Neuron (in vitro differentiated cells): ENCODE measurements around the gene RMND5A.
"Not testable (repeated sequence)": the region's sequence is repeated elsewhere in the genome, so short reads cannot be mapped to it uniquely, and the experiment has no call there.

Source experiments
- H2AFZ ChIP-seq: one replicate; pipeline ENCODE4 v1.6.1; 2013; ENCODE audit warnings: low read depth, mild to moderate bottlenecking, inconsistent platforms, low read length, moderate library complexity
- H3K27me3 ChIP-seq: one replicate; pipeline ENCODE4 v1.6.1; 2013; ENCODE audit warnings: low read length; ENCODE audit not compliant: insufficient read depth
- H3K36me3 ChIP-seq: one replicate; pipeline ENCODE4 v1.6.1; 2013; ENCODE audit warnings: low read length; ENCODE audit not compliant: insufficient read depth
- H3K4me1 ChIP-seq: one replicate; pipeline ENCODE4 v1.6.1; 2013; ENCODE audit warnings: low read length; ENCODE audit not compliant: insufficient read depth
- H3K4me3 ChIP-seq: 2 replicates; pipeline ENCODE4 v1.5.1; 2013; ENCODE audit warnings: mild to moderate bottlenecking, low read length, moderate library complexity
- H3K9me3 ChIP-seq: one replicate; pipeline ENCODE4 v1.6.1; 2013; ENCODE audit warnings: low read length

The RMND5A gene

GRCh38 chr2:86732837-86733236, 12.7 kb downstream of the RMND5A start:
- not testable (repeated sequence) for H2AFZ ChIP-seq, H3K27me3 ChIP-seq

GRCh38 chr2:86733528-86733927, 13.4 kb downstream of the RMND5A start:
- not testable (repeated sequence) for H3K36me3 ChIP-seq, H3K4me3 ChIP-seq, H2AFZ ChIP-seq, H3K9me3 ChIP-seq, H3K4me1 ChIP-seq, H3K27me3 ChIP-seq

More at GRCh38 chr2:86732837-86733236, 12.7 kb downstream of the RMND5A start:
- not testable (repeated sequence) for H3K9me3 ChIP-seq, H3K36me3 ChIP-seq, H3K4me1 ChIP-seq, H3K4me3 ChIP-seq

- not testable (repeated sequence) for H3K9me3 ChIP-seq, H2AFZ ChIP-seq, H3K27me3 ChIP-seq, H3K4me3 ChIP-seq, H3K36me3 ChIP-seq, H3K4me1 ChIP-seq
Observed at GRCh38 chr2:86734896-86735295, 14.8 kb downstream of the RMND5A start.

- not testable (repeated sequence) for H3K4me1 ChIP-seq
Observed at GRCh38 chr2:86739485-86739884, 19.4 kb downstream of the RMND5A start.

GRCh38 chr2:86739889-86740288, 19.8 kb downstream of the RMND5A start:
- not testable (repeated sequence) for H3K4me3 ChIP-seq, H3K27me3 ChIP-seq, H3K9me3 ChIP-seq, H3K4me1 ChIP-seq, H2AFZ ChIP-seq
- H3K36me3 ChIP-seq = peaks cover 11% of the 10 kb centered on the region

More at GRCh38 chr2:86739485-86739884, 19.4 kb downstream of the RMND5A start:
- not testable (repeated sequence) for H3K9me3 ChIP-seq, H3K4me3 ChIP-seq, H2AFZ ChIP-seq, H3K27me3 ChIP-seq
- H3K36me3 ChIP-seq = peaks cover 10% of the 10 kb centered on the region

- not testable (repeated sequence) for H3K9me3 ChIP-seq, H3K27me3 ChIP-seq, H2AFZ ChIP-seq, H3K4me3 ChIP-seq, H3K4me1 ChIP-seq
- H3K36me3 ChIP-seq = peaks cover 18% of the 10 kb centered on the region
Observed at GRCh38 chr2:86741889-86742498, 21.9 kb downstream of the RMND5A start.

- Histone ChIP-seq H2AFZ (no peak overlapping the region), H3K4me1 (peaks cover 8% of the 10 kb centered on the region), H3K27me3 (no peaks in the 10 kb centered on the region), H3K36me3 (peaks cover 18% of the 10 kb centered on the region), H3K4me3 (no peak overlapping the region), H3K9me3 (no peaks in the 10 kb centered on the region)
Observed at GRCh38 chr2:86744152-86744551, 24.1 kb downstream of the RMND5A start.

- H3K36me3 ChIP-seq = peaks cover 23% of the 10 kb centered on the region
- no peak overlapping the region for H3K4me3 ChIP-seq
- H2AFZ ChIP-seq = no peak overlapping the region
- H3K9me3 ChIP-seq = peaks cover 13% of the 10 kb centered on the region
- peaks cover 8% of the 10 kb centered on the region for H3K4me1 ChIP-seq
- H3K27me3 ChIP-seq = no peaks in the 10 kb centered on the region
Observed at GRCh38 chr2:86746939-86747338, 26.8 kb downstream of the RMND5A start.

GRCh38 chr2:86747711-86748639, 27.9 kb downstream of the RMND5A start:
- Histone ChIP-seq H3K36me3 (peaks cover 28% of the 10 kb centered on the region), H2AFZ (no peak overlapping the region), H3K4me1 (peaks cover 8% of the 10 kb centered on the region), H3K4me3 (no peak overlapping the region), H3K27me3 (no peaks in the 10 kb centered on the region), H3K9me3 (peaks cover 22% of the 10 kb centered on the region)

GRCh38 chr2:86750240-86750839, 30.2 kb downstream of the RMND5A start:
- H2AFZ ChIP-seq = no peak overlapping the region
- H3K4me1 ChIP-seq = peaks cover 8% of the 10 kb centered on the region
- H3K27me3 ChIP-seq = no peaks in the 10 kb centered on the region
- peaks cover 38% of the 10 kb centered on the region for H3K36me3 ChIP-seq
- peaks cover 27% of the 10 kb centered on the region for H3K9me3 ChIP-seq
- H3K4me3 ChIP-seq = no peak overlapping the region

- Histone ChIP-seq H3K36me3 (peaks cover 48% of the 10 kb centered on the region), H3K9me3 (peaks cover 27% of the 10 kb centered on the region), H2AFZ (no peak overlapping the region), H3K4me1 (peaks cover 8% of the 10 kb centered on the region), H3K4me3 (no peak overlapping the region), H3K27me3 (no peaks in the 10 kb centered on the region)
Observed at GRCh38 chr2:86751778-86752177, 31.7 kb downstream of the RMND5A start.

- no peak overlapping the region for H3K4me3 ChIP-seq
- peaks cover 27% of the 10 kb centered on the region for H3K9me3 ChIP-seq
Observed at GRCh38 chr2:86752934-86753333, 32.8 kb downstream of the RMND5A start.

GRCh38 chr2:86753606-86754005, 33.5 kb downstream of the RMND5A start:
- Histone ChIP-seq H3K4me3 (no peak overlapping the region), H3K9me3 (peaks cover 27% of the 10 kb centered on the region), H2AFZ (no peak overlapping the region), H3K27me3 (no peaks in the 10 kb centered on the region), H3K36me3 (peaks cover 48% of the 10 kb centered on the region), H3K4me1 (no peaks in the 10 kb centered on the region)

More at GRCh38 chr2:86752934-86753333, 32.8 kb downstream of the RMND5A start:
- Histone ChIP-seq H3K4me1 (peaks cover 4% of the 10 kb centered on the region), H3K27me3 (no peaks in the 10 kb centered on the region), H3K36me3 (peaks cover 48% of the 10 kb centered on the region), H2AFZ (no peak overlapping the region)
